RWPE1 (cell line): Measurements from ENCODE around the gene NCOR2.

ENCODE experiments used
- CTCF ChIA-PET: fragments of 350-600 bp; sonication (Branson Sonifier 250); formaldehyde crosslinking; extraction: SDS; loops from one replicate; lab custom pipeline; 2021; lab: Yijun Ruan, JAX
- POLR2A ChIA-PET: fragments of 400-600 bp; formaldehyde crosslinking; extraction: SDS; loops from one replicate; lab custom pipeline; 2020; ENCODE audit warnings: antibody characterized with exemption; ENCODE audit not compliant: low non-redundant PET; lab: Yijun Ruan, JAX
- DNase-seq: peaks from one replicate; pipeline ENCODE4 v3.0.0; 2012; ENCODE audit warnings: low spot score
- H3K27ac ChIP-seq: fragments of 450-650 bp; 2 replicates; pipeline ENCODE4 v1.5.1; 2017
- CTCF ChIP-seq: fragments of 450-650 bp; conservative IDR thresholded peaks from 2 replicates; pipeline ENCODE4 v1.5.1; 2017; ENCODE audit warnings: low read depth, mild to moderate bottlenecking

The NCOR2 gene

GRCh38 chr12:124566997-124567672, at the start of gene NCOR2:
NCOR2 (minus strand) TSS chr12:124567612; CDS start chr12:124495251, 72,361 bp downstream.
- DNase-seq, result no peak
- ChIA-PET POLR2A (interaction anchor here (0.6 kb wide), 1 partner anchor 66 kb away, joined by 6 read pairs; no protein-coding TSS in a partner anchor), CTCF (interaction anchor here (0.6 to 1.1 kb wide), 4 partner anchors 11 to 199 kb away, joined by 3 read pairs; no protein-coding TSS in a partner anchor)
- TF ChIP-seq CTCF, result no peak
- peak within 1 kb of the TSS; percentile 94 for H3K27ac ChIP-seq

- DNase-seq, result no peak
- CTCF ChIA-PET, result no interaction called here
- peak overlapping the region; percentile 26; the same call in 1 of the 2 replicates for H3K27ac ChIP-seq
- no peak for TF ChIP-seq CTCF
- POLR2A ChIA-PET, result no interaction called here
Measured at GRCh38 chr12:124616394-124617221, 49.2 kb upstream of the NCOR2 start.

GRCh38 chr12:124614512-124615292, 47.3 kb upstream of the NCOR2 start:
- H3K27ac ChIP-seq, result peak overlapping the region; percentile 41; the same call in 1 of the 2 replicates

GRCh38 chr12:124613151-124613585, 45.8 kb upstream of the NCOR2 start:
- no peak for DNase-seq
- ChIA-PET POLR2A (no interaction called here), CTCF (no interaction called here)
- TF ChIP-seq CTCF, result no peak
- peak overlapping the region; percentile 41 for H3K27ac ChIP-seq

More at GRCh38 chr12:124614512-124615292, 47.3 kb upstream of the NCOR2 start:
- TF ChIP-seq CTCF, result no peak
- ChIA-PET POLR2A (no interaction called here), CTCF (interaction anchor here (0.6 to 0.9 kb wide), 2 partner anchors 12 to 114 kb away, joined by 3 to 5 read pairs; no protein-coding TSS in a partner anchor)
- DNase-seq, result no peak

GRCh38 chr12:124612410-124612680, 44.9 kb upstream of the NCOR2 start:
- no peak for DNase-seq
- peak overlapping the region; percentile 41; the same call in 1 of the 2 replicates for H3K27ac ChIP-seq
- POLR2A ChIA-PET, result no interaction called here
- CTCF ChIA-PET, result no interaction called here
- no peak for TF ChIP-seq CTCF
